WTC11 (cell line): Measurements from ENCODE around the gene TINAGL1. TPM values are rescaled to one million over a fixed set of nuclear protein-coding genes. Genes with fewer than 3 reads are reported as not detected.

ENCODE experiments used
- ATAC-seq: fragments of 200-7000 bp; cut with Tn5 transposase; 2 replicates; pipeline ENCODE4 v1.10.0; 2021; ENCODE audit warnings: mild to moderate bottlenecking, moderate library complexity
- CTCF ChIA-PET: fragments of 300-600 bp; sonication (Branson Sonifier 250); formaldehyde crosslinking; loops from one replicate; lab custom pipeline; 2021; ENCODE audit warnings: antibody characterized with exemption; lab: Charles Lee
- POLR2A ChIA-PET: fragments of 350-600 bp; sonication (Branson Sonifier 250); formaldehyde crosslinking; loops from one replicate; lab custom pipeline; 2021; ENCODE audit warnings: antibody characterized with exemption; lab: Charles Lee
- DNase-seq: peaks from one replicate; pipeline ENCODE4 v3.0.0; 2021; ENCODE audit warnings: low spot score
- H3K27ac Mint-ChIP-seq: 2 replicates; pipeline ENCODE4 v1.8.0; 2021; ENCODE audit warnings: mixed read lengths
- H3K27me3 Mint-ChIP-seq: 2 replicates; pipeline ENCODE4 v1.8.0; 2021; ENCODE audit warnings: low read depth, mild to moderate bottlenecking, moderate library complexity, mixed read lengths
- H3K36me3 Mint-ChIP-seq: 2 replicates; pipeline ENCODE4 v1.8.0; 2021; ENCODE audit warnings: mixed read lengths
- H3K4me1 Mint-ChIP-seq: 2 replicates; pipeline ENCODE4 v1.8.0; 2022; ENCODE audit warnings: mixed read lengths
- H3K4me3 Mint-ChIP-seq: 2 replicates; pipeline ENCODE4 v1.8.0; 2021; ENCODE audit warnings: mild to moderate bottlenecking, moderate library complexity, mixed read lengths
- H3K9me3 Mint-ChIP-seq: 2 replicates; pipeline ENCODE4 v1.8.0; 2021; ENCODE audit warnings: mixed read lengths
- AR ChIP-seq: fragments of 250-450 bp; sonication (Bioruptor Pico); IDR thresholded peaks from 2 replicates; pipeline ENCODE4 v1.9.0; 2021; ENCODE audit warnings: mild to moderate bottlenecking
- ATF3 ChIP-seq: sonication (generic); formaldehyde crosslinking; conservative IDR thresholded peaks from 2 replicates; pipeline ENCODE4 v1.8.1; 2022; ENCODE audit warnings: mild to moderate bottlenecking, missing genetic modification reagents
- CDX4 ChIP-seq: fragments of 250-450 bp; sonication (Bioruptor Pico); IDR thresholded peaks from 2 replicates; pipeline ENCODE4 v1.9.0; 2021; ENCODE audit warnings: moderate library complexity, mild to moderate bottlenecking, inconsistent platforms, borderline replicate concordance
- E2F1 ChIP-seq: sonication (generic); formaldehyde crosslinking; IDR thresholded peaks from 2 replicates; pipeline ENCODE4 v1.8.0; 2022; ENCODE audit warnings: mild to moderate bottlenecking, missing genetic modification reagents
- ETV6 ChIP-seq: sonication (generic); formaldehyde crosslinking; IDR thresholded peaks from 2 replicates; pipeline ENCODE4 v1.8.1; 2022; ENCODE audit warnings: mild to moderate bottlenecking, missing genetic modification reagents
- GABPB1 ChIP-seq: sonication (generic); formaldehyde crosslinking; IDR thresholded peaks from 2 replicates; pipeline ENCODE4 v1.8.1; 2023; ENCODE audit warnings: mild to moderate bottlenecking, missing genetic modification reagents
- HMGA2 ChIP-seq: fragments of 250-450 bp; sonication (Bioruptor Pico); IDR thresholded peaks from 2 replicates; pipeline ENCODE4 v1.4.0; 2021; ENCODE audit warnings: mild to moderate bottlenecking, moderate library complexity
- KAT7 ChIP-seq: sonication (generic); formaldehyde crosslinking; IDR thresholded peaks from 2 replicates; pipeline ENCODE4 v1.8.1; 2023; ENCODE audit warnings: missing genetic modification reagents, mild to moderate bottlenecking, borderline replicate concordance
- MLX ChIP-seq: sonication (generic); formaldehyde crosslinking; IDR thresholded peaks from 2 replicates; pipeline ENCODE4 v1.8.1; 2023; ENCODE audit warnings: mild to moderate bottlenecking, missing genetic modification reagents, moderate library complexity
- NFATC4 ChIP-seq: fragments of 250-450 bp; sonication (Bioruptor Pico); IDR thresholded peaks from 2 replicates; pipeline ENCODE4 v1.9.0; 2021; ENCODE audit warnings: mild to moderate bottlenecking
- NFE2L1 ChIP-seq: sonication (generic); formaldehyde crosslinking; IDR thresholded peaks from 2 replicates; pipeline ENCODE4 v1.8.1; 2023; ENCODE audit warnings: missing genetic modification reagents
- NFYB ChIP-seq: sonication (generic); formaldehyde crosslinking; conservative IDR thresholded peaks from 2 replicates; pipeline ENCODE4 v1.8.0; 2022; ENCODE audit warnings: low read depth, missing genetic modification reagents
- PREB ChIP-seq: sonication (generic); formaldehyde crosslinking; IDR thresholded peaks from 2 replicates; pipeline ENCODE4 v1.8.1; 2022; ENCODE audit warnings: mild to moderate bottlenecking, missing genetic modification reagents, moderate library complexity, borderline replicate concordance
- PRRX2 ChIP-seq: fragments of 250-450 bp; sonication (Bioruptor Pico); IDR thresholded peaks from 2 replicates; pipeline ENCODE4 v1.8.0; 2021; ENCODE audit warnings: mild to moderate bottlenecking
- RORB ChIP-seq: fragments of 250-450 bp; sonication (Bioruptor Pico); IDR thresholded peaks from 2 replicates; pipeline ENCODE4 v1.9.0; 2021; ENCODE audit warnings: mild to moderate bottlenecking
- STAT6 ChIP-seq: sonication (generic); formaldehyde crosslinking; conservative IDR thresholded peaks from 2 replicates; pipeline ENCODE4 v1.8.1; 2023; ENCODE audit warnings: mild to moderate bottlenecking, low read depth, missing genetic modification reagents, moderate library complexity
- TP53 ChIP-seq: sonication (generic); formaldehyde crosslinking; IDR thresholded peaks from 2 replicates; pipeline ENCODE4 v1.8.1; 2023; ENCODE audit warnings: mild to moderate bottlenecking, missing genetic modification reagents
- USF1 ChIP-seq: sonication (generic); formaldehyde crosslinking; IDR thresholded peaks from 2 replicates; pipeline ENCODE4 v1.8.0; 2022; ENCODE audit warnings: mild to moderate bottlenecking, missing genetic modification reagents
- total RNA-seq: library from RNA; stranded (reverse); gene quantifications from 3 replicates; pipeline ENCODE4 v1.2.3, GENCODE V29; 2021

Gene TINAGL1
- total RNA-seq, 1 experiment from 2014 or later, result 7.2 TPM

GRCh38 chr1:31571340-31572295 is 4.7 kb upstream of the TINAGL1 start:
- no peak for ATAC-seq
- CTCF ChIA-PET, result interaction anchor here (1.3 to 2.4 kb wide), 3 partner anchors 9 to 177 kb away, joined by 3 to 7 read pairs (median 4); no protein-coding TSS in a partner anchor
- TF ChIP-seq TP53 (CRISPR knock-in tag), result no peak
- no peak for TF ChIP-seq NFYB (CRISPR knock-in tag)
- TF ChIP-seq CDX4 (CRISPR knock-in tag), result no peak
- TF ChIP-seq NFATC4 (CRISPR knock-in tag), result no peak
- TF ChIP-seq PREB (CRISPR knock-in tag), result no peak
- no peak for TF ChIP-seq NFE2L1 (CRISPR knock-in tag)
- TF ChIP-seq AR (CRISPR knock-in tag), result no peak
- TF ChIP-seq, all 79 proteins: peak for 0
- H3K27me3 Mint-ChIP-seq, result no peaks in the 10 kb centered on the region; the same call in none of the 2 replicates
- H3K9me3 Mint-ChIP-seq, result no peaks in the 10 kb centered on the region
- H3K36me3 Mint-ChIP-seq, result no peaks in the 10 kb centered on the region
- no peak overlapping the region for H3K4me3 Mint-ChIP-seq
- peaks cover 17% of the 10 kb centered on the region for H3K4me1 Mint-ChIP-seq
- POLR2A ChIA-PET, result interaction anchor here (1.0 to 1.2 kb wide), 2 partner anchors 16 to 17 kb away, joined by 3 read pairs; no protein-coding TSS in a partner anchor
- no peak for DNase-seq
- no peak overlapping the region for H3K27ac Mint-ChIP-seq

- Mint-ChIP-seq H3K4me1 (peaks cover 18% of the 10 kb centered on the region), H3K4me3 (no peak overlapping the region), H3K36me3 (no peaks in the 10 kb centered on the region), H3K27ac (no peak overlapping the region), H3K9me3 (no peaks in the 10 kb centered on the region), H3K27me3 (no peaks in the 10 kb centered on the region; the same call in none of the 2 replicates)
- no peak for DNase-seq
- peak; percentile 90 for TF ChIP-seq GABPB1
- no peak for TF ChIP-seq E2F1 (CRISPR knock-in tag)
- CTCF ChIA-PET, result interaction anchor here (1.3 to 2.4 kb wide), 4 partner anchors 15 to 178 kb away, joined by 3 to 7 read pairs (median 4); no protein-coding TSS in a partner anchor
- no peak for ATAC-seq
- POLR2A ChIA-PET, result no interaction called here
These were observed 3.8 kb upstream of the TINAGL1 start for GRCh38 chr1:31572323-31573104.

GRCh38 chr1:31573261-31573660 is 3.1 kb upstream of the TINAGL1 start:
- ChIA-PET POLR2A (no interaction called here), CTCF (interaction anchor here (1.3 to 1.6 kb wide), 2 partner anchors 18 to 45 kb away, joined by 3 to 5 read pairs; no protein-coding TSS in a partner anchor)
- no peak overlapping the region for H3K27ac Mint-ChIP-seq
- H3K4me3 Mint-ChIP-seq, result no peak overlapping the region
- no peaks in the 10 kb centered on the region for H3K36me3 Mint-ChIP-seq
- H3K4me1 Mint-ChIP-seq, result peaks cover 18% of the 10 kb centered on the region
- ATAC-seq (no peak), DNase-seq (no peak)
- no peaks in the 10 kb centered on the region; the same call in none of the 2 replicates for H3K27me3 Mint-ChIP-seq
- H3K9me3 Mint-ChIP-seq, result no peaks in the 10 kb centered on the region
- no peak for TF ChIP-seq USF1 (CRISPR knock-in tag)
- TF ChIP-seq HMGA2 (CRISPR knock-in tag), result no peak
- no peak for TF ChIP-seq RORB (CRISPR knock-in tag)
- TF ChIP-seq MLX, result no peak
- TF ChIP-seq STAT6 (CRISPR knock-in tag), result no peak
- TF ChIP-seq PRRX2 (CRISPR knock-in tag), result no peak
- TF ChIP-seq ETV6 (CRISPR knock-in tag), result no peak
- no peak for TF ChIP-seq KAT7 (CRISPR knock-in tag)
- TF ChIP-seq ATF3 (CRISPR knock-in tag), result no peak
